Activated CD8-positive, alpha-beta T cell treated with anti-CD3 and anti-CD28 coated beads, Interleukin-2, amount 10 ng/mL, durations not matched to agents 7 days and 5 days (primary cell): ENCODE measurements around the gene RAB7B. TPM values are rescaled to one million over a fixed set of nuclear protein-coding genes. Genes with fewer than 3 reads are reported as not detected.
A peak's percentile ranks its signal among the peaks of the same experiment; 100 is the strongest.

Source experiments
- ATAC-seq: fragments of 150-1000 bp; cut with Tn5 transposase; one replicate; pipeline ENCODE4 v1.10.0; 2021; ENCODE audit warnings: moderate library complexity
- CTCF ChIA-PET: fragments of 350-600 bp; sonication (Branson Sonifier 250); formaldehyde crosslinking; loops from one replicate; lab custom pipeline; 2021; ENCODE audit warnings: antibody characterized with exemption; lab: Charles Lee
- POLR2A ChIA-PET: fragments of 350-600 bp; sonication (Branson Sonifier 250); formaldehyde crosslinking; loops from one replicate; lab custom pipeline; 2021; ENCODE audit warnings: antibody characterized with exemption; lab: Charles Lee
- DNase-seq: peaks from one replicate; pipeline ENCODE4 v3.0.0-alpha.2; 2020
- H3K27ac Mint-ChIP-seq: one replicate; pipeline ENCODE4 v1.8.0; 2021; ENCODE audit warnings: mild to moderate bottlenecking, mixed read lengths
- H3K27me3 Mint-ChIP-seq: one replicate; pipeline ENCODE4 v1.8.0; 2021; ENCODE audit warnings: low read depth, mixed read lengths
- H3K36me3 Mint-ChIP-seq: one replicate; pipeline ENCODE4 v1.8.0; 2021; ENCODE audit warnings: low read depth, mixed read lengths
- H3K4me1 Mint-ChIP-seq: one replicate; pipeline ENCODE4 v1.8.0; 2021; ENCODE audit warnings: low read depth, mixed read lengths
- H3K4me3 Mint-ChIP-seq: one replicate; pipeline ENCODE4 v1.8.0; 2021; ENCODE audit warnings: mild to moderate bottlenecking, mixed read lengths
- H3K9me3 Mint-ChIP-seq: one replicate; pipeline ENCODE4 v1.8.0; 2022; ENCODE audit warnings: mixed read lengths; ENCODE audit not compliant: insufficient read depth
- total RNA-seq, 2 experiments: library from RNA; stranded (reverse); gene quantifications; one replicate each; pipeline ENCODE4 v1.2.3, GENCODE V29; 2021

RAB7B gene
- total RNA-seq, 2 experiments from 2014 or later = not detected

- Mint-ChIP-seq H3K27me3 (no peaks in the 10 kb centered on the region), H3K4me3 (no peak overlapping the region), H3K4me1 (no peaks in the 10 kb centered on the region), H3K36me3 (no peaks in the 10 kb centered on the region), H3K27ac (no peak overlapping the region), H3K9me3 (no peaks in the 10 kb centered on the region)
- ChIA-PET POLR2A (no interaction called here), CTCF (interaction anchor here (0.9 to 2.6 kb wide), 2 partner anchors 10 to 180 kb away, joined by 3 to 10 read pairs; no protein-coding TSS in a partner anchor)
- ATAC-seq (peak; percentile 48), DNase-seq (no peak)
These were observed 31.1 kb downstream of the RAB7B start for GRCh38 chr1:205972081-205972480.

- ChIA-PET POLR2A (no interaction called here), CTCF (interaction anchor here (0.7 to 2.6 kb wide), 2 partner anchors 179 to 310 kb away, joined by 4 to 10 read pairs; no protein-coding TSS in a partner anchor)
- H3K9me3 Mint-ChIP-seq = no peaks in the 10 kb centered on the region
- no peak overlapping the region for H3K27ac Mint-ChIP-seq
- no peaks in the 10 kb centered on the region for H3K27me3 Mint-ChIP-seq
- no peak for DNase-seq
- H3K4me3 Mint-ChIP-seq = no peak overlapping the region
- no peaks in the 10 kb centered on the region for H3K4me1 Mint-ChIP-seq
- H3K36me3 Mint-ChIP-seq = no peaks in the 10 kb centered on the region
- ATAC-seq = no peak
These were observed 32.1 kb downstream of the RAB7B start for GRCh38 chr1:205971082-205971481.

- ChIA-PET CTCF (interaction anchor here (0.7 to 2.6 kb wide), 4 partner anchors 12 to 312 kb away, joined by 3 to 10 read pairs (median 4); no protein-coding TSS in a partner anchor), POLR2A (no interaction called here)
- DNase-seq (no peak), ATAC-seq (no peak)
- no peak overlapping the region for H3K4me3 Mint-ChIP-seq
- H3K9me3 Mint-ChIP-seq = no peaks in the 10 kb centered on the region
- H3K27me3 Mint-ChIP-seq = no peaks in the 10 kb centered on the region
- no peak overlapping the region for H3K27ac Mint-ChIP-seq
- H3K4me1 Mint-ChIP-seq = no peaks in the 10 kb centered on the region
- no peaks in the 10 kb centered on the region for H3K36me3 Mint-ChIP-seq
These were observed 32.7 kb downstream of the RAB7B start for GRCh38 chr1:205970486-205970885.

GRCh38 chr1:205969229-205969628 lies 34.0 kb downstream of the RAB7B start:
- no peaks in the 10 kb centered on the region for H3K36me3 Mint-ChIP-seq
- ChIA-PET POLR2A (interaction anchor here (1.2 kb wide), 1 partner anchor 156 kb away, joined by 3 read pairs; the partner anchor contains the start of gene SLC41A1), CTCF (interaction anchor here (1.1 to 6.2 kb wide), 3 partner anchors 8 to 62 kb away, joined by 3 to 40 read pairs (median 9); no protein-coding TSS in a partner anchor)
- H3K27ac Mint-ChIP-seq = no peak overlapping the region
- ATAC-seq = no peak
- no peak for DNase-seq
- no peak overlapping the region for H3K4me3 Mint-ChIP-seq
- H3K9me3 Mint-ChIP-seq = no peaks in the 10 kb centered on the region
- no peaks in the 10 kb centered on the region for H3K27me3 Mint-ChIP-seq
- no peaks in the 10 kb centered on the region for H3K4me1 Mint-ChIP-seq

GRCh38 chr1:205967554-205968335 lies 35.5 kb downstream of the RAB7B start:
- CTCF ChIA-PET = interaction anchor here (6.2 kb wide), 1 partner anchor 10 kb away, joined by 40 read pairs; no protein-coding TSS in a partner anchor
- Mint-ChIP-seq H3K4me3 (no peak overlapping the region), H3K9me3 (no peaks in the 10 kb centered on the region), H3K27ac (no peak overlapping the region), H3K27me3 (no peaks in the 10 kb centered on the region), H3K4me1 (no peaks in the 10 kb centered on the region), H3K36me3 (no peaks in the 10 kb centered on the region)
- POLR2A ChIA-PET = interaction anchor here (1.2 kb wide), 1 partner anchor 155 kb away, joined by 3 read pairs; the partner anchor contains the start of gene SLC41A1
- DNase-seq (no peak), ATAC-seq (no peak)

GRCh38 chr1:205965036-205965884 lies 37.9 kb downstream of the RAB7B start:
- peaks cover 4% of the 10 kb centered on the region for H3K27me3 Mint-ChIP-seq
- peaks cover 6% of the 10 kb centered on the region for H3K4me1 Mint-ChIP-seq
- H3K36me3 Mint-ChIP-seq = no peaks in the 10 kb centered on the region

GRCh38 chr1:205963352-205964155 lies 39.6 kb downstream of the RAB7B start:
- ChIA-PET POLR2A (no interaction called here), CTCF (interaction anchor here (1.2 to 6.2 kb wide), 2 partner anchors 14 kb away, joined by 3 to 40 read pairs; no protein-coding TSS in a partner anchor)
- no peaks in the 10 kb centered on the region for H3K9me3 Mint-ChIP-seq
- H3K27ac Mint-ChIP-seq = no peak overlapping the region
- no peaks in the 10 kb centered on the region for H3K36me3 Mint-ChIP-seq
- ATAC-seq (no peak), DNase-seq (no peak)
- peaks cover 6% of the 10 kb centered on the region for H3K4me1 Mint-ChIP-seq
- H3K4me3 Mint-ChIP-seq = no peak overlapping the region
- H3K27me3 Mint-ChIP-seq = peaks cover 12% of the 10 kb centered on the region

More at GRCh38 chr1:205965036-205965884, 37.9 kb downstream of the RAB7B start:
- ChIA-PET POLR2A (no interaction called here), CTCF (interaction anchor here (6.2 kb wide), 1 partner anchor 12 kb away, joined by 40 read pairs; no protein-coding TSS in a partner anchor)
- no peak overlapping the region for H3K27ac Mint-ChIP-seq
- ATAC-seq (no peak), DNase-seq (no peak)
- H3K9me3 Mint-ChIP-seq = no peaks in the 10 kb centered on the region
- H3K4me3 Mint-ChIP-seq = no peak overlapping the region

- ChIA-PET CTCF (interaction anchor here (1.2 to 1.5 kb wide), 2 partner anchors 15 to 304 kb away, joined by 3 read pairs; no protein-coding TSS in a partner anchor), POLR2A (no interaction called here)
- H3K27me3 Mint-ChIP-seq = peaks cover 13% of the 10 kb centered on the region
- ATAC-seq (no peak), DNase-seq (no peak)
- H3K4me3 Mint-ChIP-seq = no peak overlapping the region
- H3K27ac Mint-ChIP-seq = no peak overlapping the region
- no peaks in the 10 kb centered on the region for H3K9me3 Mint-ChIP-seq
- peaks cover 6% of the 10 kb centered on the region for H3K4me1 Mint-ChIP-seq
- H3K36me3 Mint-ChIP-seq = no peaks in the 10 kb centered on the region
These were observed 40.4 kb downstream of the RAB7B start for GRCh38 chr1:205962821-205963221.

GRCh38 chr1:205961991-205962820 lies 41.0 kb downstream of the RAB7B start:
- ATAC-seq = no peak
- CTCF ChIA-PET = interaction anchor here (1.2 to 1.5 kb wide), 3 partner anchors 15 to 304 kb away, joined by 3 to 14 read pairs (median 3); no protein-coding TSS in a partner anchor
- POLR2A ChIA-PET = no interaction called here
- no peak overlapping the region for H3K4me3 Mint-ChIP-seq
- peaks cover 16% of the 10 kb centered on the region for H3K27me3 Mint-ChIP-seq
- no peak overlapping the region for H3K27ac Mint-ChIP-seq
- no peaks in the 10 kb centered on the region for H3K9me3 Mint-ChIP-seq
- no peak for DNase-seq
- no peaks in the 10 kb centered on the region for H3K36me3 Mint-ChIP-seq
- peaks cover 6% of the 10 kb centered on the region for H3K4me1 Mint-ChIP-seq

- H3K27me3 Mint-ChIP-seq = peaks cover 23% of the 10 kb centered on the region
- H3K36me3 Mint-ChIP-seq = no peaks in the 10 kb centered on the region
- CTCF ChIA-PET = interaction anchor here (1.2 to 1.5 kb wide), 3 partner anchors 16 to 303 kb away, joined by 3 to 14 read pairs (median 5); no protein-coding TSS in a partner anchor
- ATAC-seq (no peak), DNase-seq (no peak)
- H3K4me3 Mint-ChIP-seq = no peak overlapping the region
- H3K9me3 Mint-ChIP-seq = no peaks in the 10 kb centered on the region
- POLR2A ChIA-PET = no interaction called here
- no peak overlapping the region for H3K27ac Mint-ChIP-seq
- H3K4me1 Mint-ChIP-seq = peaks cover 6% of the 10 kb centered on the region
These were observed 41.8 kb downstream of the RAB7B start for GRCh38 chr1:205961405-205961804.
